Ishikawa (cell line): ENCODE results near the gene RAP2A.

Experiments used
- CEBPB ChIP-seq: IDR thresholded peaks from 2 replicates; pipeline ENCODE4 v1.6.1; 2012
- CREB1 ChIP-seq: IDR thresholded peaks from 2 replicates; pipeline ENCODE4 v1.6.1; 2012; ENCODE audit warnings: low read depth
- EGR1 ChIP-seq: IDR thresholded peaks from 2 replicates; pipeline ENCODE4 v1.6.1; 2012
- EP300 ChIP-seq: IDR thresholded peaks from 2 replicates; pipeline ENCODE4 v1.6.1; 2012; ENCODE audit warnings: borderline replicate concordance
- FOXM1 ChIP-seq: IDR thresholded peaks from 2 replicates; pipeline ENCODE4 v1.6.1; 2012; ENCODE audit warnings: low read depth, borderline replicate concordance
- NFIC ChIP-seq: IDR thresholded peaks from 2 replicates; pipeline ENCODE4 v1.6.1; 2012
- RAD21 ChIP-seq: IDR thresholded peaks from 2 replicates; pipeline ENCODE4 v1.6.1; 2012; ENCODE audit warnings: low read depth
- TAF1 ChIP-seq: IDR thresholded peaks from 2 replicates; pipeline ENCODE4 v1.6.1; 2012; ENCODE audit warnings: low read depth, mild to moderate bottlenecking
- TCF12 ChIP-seq: IDR thresholded peaks from 2 replicates; pipeline ENCODE4 v1.6.1; 2012; ENCODE audit warnings: low read depth
- TEAD4 ChIP-seq: IDR thresholded peaks from 2 replicates; pipeline ENCODE4 v1.6.1; 2012
- YY1 ChIP-seq: IDR thresholded peaks from 2 replicates; pipeline ENCODE4 v1.6.1; 2012; ENCODE audit warnings: low read depth
- ZBTB7A ChIP-seq: IDR thresholded peaks from 2 replicates; pipeline ENCODE4 v1.6.1; 2012; ENCODE audit warnings: low read depth
- TF ChIP-seq, protein P1 (sequence below): IDR thresholded peaks from 2 replicates; pipeline ENCODE4 v1.6.1; 2012
- TF ChIP-seq, protein P2 (sequence below): IDR thresholded peaks from 2 replicates; pipeline ENCODE4 v1.6.1; 2012; ENCODE audit warnings: low read depth, mild to moderate bottlenecking
- TF ChIP-seq, protein P3 (sequence below): IDR thresholded peaks from 2 replicates; pipeline ENCODE4 v1.6.1; 2012

Gene RAP2A

DNA sequence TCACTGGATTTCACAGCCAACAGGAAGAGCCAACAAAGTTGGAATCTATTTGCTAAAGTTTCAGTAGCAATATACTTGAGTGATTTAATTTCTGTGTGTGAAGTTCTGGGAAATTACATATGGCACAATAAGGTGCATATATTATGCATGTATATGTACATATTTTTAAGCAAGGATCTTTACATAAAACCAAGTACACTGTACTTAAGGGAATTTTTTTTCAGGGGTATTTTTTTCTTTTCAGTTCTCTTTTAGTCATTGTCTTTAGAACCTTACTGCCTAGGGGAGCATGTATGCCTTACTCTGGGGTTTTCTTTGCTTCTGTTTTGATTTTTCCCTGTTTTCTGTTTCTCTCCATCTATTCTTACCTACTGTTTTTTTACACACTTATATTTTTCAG, 7.4 kb downstream of the RAP2A start:
- TF ChIP-seq CEBPB (no peak), TEAD4 (no peak), EGR1 (no peak), RAD21 (no peak)
- TF ChIP-seq, protein P1, sequence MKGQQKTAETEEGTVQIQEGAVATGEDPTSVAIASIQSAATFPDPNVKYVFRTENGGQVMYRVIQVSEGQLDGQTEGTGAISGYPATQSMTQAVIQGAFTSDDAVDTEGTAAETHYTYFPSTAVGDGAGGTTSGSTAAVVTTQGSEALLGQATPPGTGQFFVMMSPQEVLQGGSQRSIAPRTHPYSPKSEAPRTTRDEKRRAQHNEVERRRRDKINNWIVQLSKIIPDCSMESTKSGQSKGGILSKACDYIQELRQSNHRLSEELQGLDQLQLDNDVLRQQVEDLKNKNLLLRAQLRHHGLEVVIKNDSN = no peak
- TF ChIP-seq, protein P2, sequence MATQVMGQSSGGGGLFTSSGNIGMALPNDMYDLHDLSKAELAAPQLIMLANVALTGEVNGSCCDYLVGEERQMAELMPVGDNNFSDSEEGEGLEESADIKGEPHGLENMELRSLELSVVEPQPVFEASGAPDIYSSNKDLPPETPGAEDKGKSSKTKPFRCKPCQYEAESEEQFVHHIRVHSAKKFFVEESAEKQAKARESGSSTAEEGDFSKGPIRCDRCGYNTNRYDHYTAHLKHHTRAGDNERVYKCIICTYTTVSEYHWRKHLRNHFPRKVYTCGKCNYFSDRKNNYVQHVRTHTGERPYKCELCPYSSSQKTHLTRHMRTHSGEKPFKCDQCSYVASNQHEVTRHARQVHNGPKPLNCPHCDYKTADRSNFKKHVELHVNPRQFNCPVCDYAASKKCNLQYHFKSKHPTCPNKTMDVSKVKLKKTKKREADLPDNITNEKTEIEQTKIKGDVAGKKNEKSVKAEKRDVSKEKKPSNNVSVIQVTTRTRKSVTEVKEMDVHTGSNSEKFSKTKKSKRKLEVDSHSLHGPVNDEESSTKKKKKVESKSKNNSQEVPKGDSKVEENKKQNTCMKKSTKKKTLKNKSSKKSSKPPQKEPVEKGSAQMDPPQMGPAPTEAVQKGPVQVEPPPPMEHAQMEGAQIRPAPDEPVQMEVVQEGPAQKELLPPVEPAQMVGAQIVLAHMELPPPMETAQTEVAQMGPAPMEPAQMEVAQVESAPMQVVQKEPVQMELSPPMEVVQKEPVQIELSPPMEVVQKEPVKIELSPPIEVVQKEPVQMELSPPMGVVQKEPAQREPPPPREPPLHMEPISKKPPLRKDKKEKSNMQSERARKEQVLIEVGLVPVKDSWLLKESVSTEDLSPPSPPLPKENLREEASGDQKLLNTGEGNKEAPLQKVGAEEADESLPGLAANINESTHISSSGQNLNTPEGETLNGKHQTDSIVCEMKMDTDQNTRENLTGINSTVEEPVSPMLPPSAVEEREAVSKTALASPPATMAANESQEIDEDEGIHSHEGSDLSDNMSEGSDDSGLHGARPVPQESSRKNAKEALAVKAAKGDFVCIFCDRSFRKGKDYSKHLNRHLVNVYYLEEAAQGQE = no peak

DNA sequence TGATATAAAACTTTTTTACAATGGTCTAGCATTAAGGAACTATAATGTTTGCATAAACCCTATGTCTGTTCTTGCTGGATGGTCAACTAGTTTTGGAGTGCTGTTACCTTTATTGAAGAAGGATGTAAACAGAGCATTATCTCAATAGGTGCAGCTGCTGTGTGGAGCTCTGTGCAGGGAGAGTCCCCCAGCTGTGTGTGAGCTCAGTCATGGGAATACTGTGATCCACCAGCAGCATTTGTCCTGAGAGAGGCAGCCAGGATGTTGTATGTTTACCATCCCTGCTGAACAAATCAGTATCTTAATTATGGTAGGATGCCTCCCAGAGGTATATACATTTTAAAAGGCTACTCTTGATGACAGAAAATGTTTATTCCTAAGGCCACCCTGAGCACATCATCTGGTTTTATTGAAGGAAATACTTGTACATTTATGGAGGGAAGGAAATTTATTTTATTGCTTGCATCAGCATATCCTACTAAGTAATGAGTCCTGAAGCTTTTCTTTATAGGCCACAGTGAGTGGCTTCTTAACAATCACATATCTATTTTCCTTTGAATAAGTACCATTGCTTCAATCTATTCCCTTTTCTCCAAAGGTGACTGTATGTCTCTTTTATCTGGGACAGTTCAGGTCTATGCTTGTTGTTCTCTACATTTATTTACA, 11.7 kb downstream of the RAP2A start:
- TF ChIP-seq, protein P2 = no peak
- TF ChIP-seq TAF1 (no peak), YY1 (no peak), CEBPB (no peak), TCF12 (no peak), NFIC (no peak), RAD21 (no peak), TEAD4 (no peak), FOXM1 (no peak), EGR1 (no peak), EP300 (no peak), CREB1 (no peak), ZBTB7A (no peak)
- TF ChIP-seq, protein P3, sequence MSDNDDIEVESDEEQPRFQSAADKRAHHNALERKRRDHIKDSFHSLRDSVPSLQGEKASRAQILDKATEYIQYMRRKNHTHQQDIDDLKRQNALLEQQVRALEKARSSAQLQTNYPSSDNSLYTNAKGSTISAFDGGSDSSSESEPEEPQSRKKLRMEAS = no peak
- TF ChIP-seq, protein P1 = no peak

DNA sequence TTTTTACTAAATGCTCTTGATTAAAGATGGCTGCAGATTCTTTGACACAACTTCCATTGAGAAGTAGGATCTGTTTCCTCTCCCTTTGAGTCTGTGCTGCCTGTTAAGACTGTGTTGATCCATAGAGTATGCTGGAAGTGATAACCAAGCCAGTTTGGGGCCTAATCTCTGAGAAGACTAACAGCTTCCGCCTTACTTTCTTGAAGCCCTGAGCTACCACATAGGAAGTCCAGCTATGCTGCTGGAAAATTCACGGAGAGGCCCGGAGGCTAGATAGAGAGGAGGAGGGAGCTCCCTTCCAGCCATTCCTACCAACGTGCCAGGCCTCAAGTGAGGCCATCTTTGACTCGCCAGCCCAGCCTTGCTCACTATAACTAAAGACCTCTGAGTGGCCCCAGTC, 12.5 kb downstream of the RAP2A start:
- TF ChIP-seq FOXM1 (no peak), ZBTB7A (no peak)
- TF ChIP-seq, protein P2 = no peak
- TF ChIP-seq, protein P1 = no peak

DNA sequence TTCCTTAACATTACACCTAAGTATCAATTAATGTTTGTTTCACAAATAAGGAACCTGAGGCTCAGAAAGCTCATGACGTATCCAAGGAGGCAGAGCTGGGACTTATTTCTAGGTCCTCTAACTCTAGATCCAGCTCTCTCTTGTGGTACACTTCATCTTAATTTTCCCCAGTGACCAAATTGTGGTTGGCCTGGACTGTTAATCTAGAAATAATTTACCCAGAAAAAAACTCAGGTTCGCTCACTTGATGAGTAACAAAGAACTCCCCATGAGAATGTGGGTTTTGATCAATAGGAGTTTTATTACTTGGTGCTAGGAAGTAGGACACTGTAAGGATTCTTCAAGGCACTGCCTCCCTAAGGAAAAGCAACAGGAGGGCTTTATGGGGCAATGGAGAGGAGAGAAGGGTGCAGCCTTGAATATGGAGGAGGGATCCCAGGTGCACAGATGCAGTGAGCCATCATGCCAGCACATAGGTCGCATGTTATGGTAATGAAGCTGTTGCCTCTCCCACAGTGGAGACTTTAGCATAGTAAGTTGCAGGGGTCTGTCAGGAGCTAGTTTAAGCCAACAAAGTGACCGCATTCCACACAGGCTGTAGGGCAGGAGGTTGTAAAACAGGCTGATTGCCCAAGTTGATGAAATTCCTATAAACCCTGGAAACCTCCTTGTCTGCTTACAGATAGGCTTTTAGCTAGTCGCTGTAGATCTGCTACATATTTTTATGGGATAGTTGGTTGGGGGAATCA, 14.7 kb downstream of the RAP2A start:
- TF ChIP-seq, protein P2 = no peak
- TF ChIP-seq RAD21 (no peak), TCF12 (no peak), EP300 (no peak), EGR1 (no peak), CEBPB (no peak), FOXM1 (no peak), ZBTB7A (no peak), TAF1 (no peak), NFIC (no peak), YY1 (no peak), TEAD4 (no peak), CREB1 (no peak)
- TF ChIP-seq, protein P3 = no peak
- TF ChIP-seq, protein P1 = no peak
